Measurements from ENCODE around the gene TBX19. TPM values are rescaled to one million over a fixed set of nuclear protein-coding genes. Genes with fewer than 3 reads are reported as not detected.

Gene TBX19
- total RNA-seq, 1 donor from 2014 or later = 1.3 TPM

- no peak overlapping the region for H3K4me3 ChIP-seq (ENCODE audit: low read depth, low read length)
- no peak for TF ChIP-seq CTCF (conservative IDR thresholded peaks at IDR 0.05; ENCODE audit: low read depth, low read length)
- DNase-seq (ENCODE audit: low read depth) = no peak
Measured at GRCh38 chr1:168273575-168273974, 7.1 kb upstream of the TBX19 start.

GRCh38 chr1:168279253-168279652 lies 1.4 kb upstream of the TBX19 start:
- no peak for DNase-seq (ENCODE audit: low read depth)
- no peak overlapping the region for H3K4me3 ChIP-seq (ENCODE audit: low read depth, low read length)
- no peak for TF ChIP-seq CTCF (conservative IDR thresholded peaks at IDR 0.05; ENCODE audit: low read depth, low read length)

GRCh38 chr1:168281603-168282325 lies 1.1 kb downstream of the TBX19 start:
- H3K4me3 ChIP-seq (ENCODE audit: low read depth, low read length) = no peak overlapping the region
- no peak for DNase-seq (ENCODE audit: low read depth)
- TF ChIP-seq CTCF (conservative IDR thresholded peaks at IDR 0.05; ENCODE audit: low read depth, low read length) = no peak

- no peak for DNase-seq (ENCODE audit: low read depth)
- no peak for TF ChIP-seq CTCF (conservative IDR thresholded peaks at IDR 0.05; ENCODE audit: low read depth, low read length)
Measured at GRCh38 chr1:168285521-168285790, 4.8 kb downstream of the TBX19 start.

GRCh38 chr1:168285971-168286927 lies 5.6 kb downstream of the TBX19 start:
- no peak for TF ChIP-seq CTCF (conservative IDR thresholded peaks at IDR 0.05; ENCODE audit: low read depth, low read length)
- no peak for DNase-seq (ENCODE audit: low read depth)
- H3K4me3 ChIP-seq (ENCODE audit: low read depth, low read length) = no peak overlapping the region

More at GRCh38 chr1:168285521-168285790, 4.8 kb downstream of the TBX19 start:
- H3K4me3 ChIP-seq (ENCODE audit: low read depth, low read length) = no peak overlapping the region

- no peak for TF ChIP-seq CTCF (conservative IDR thresholded peaks at IDR 0.05; ENCODE audit: low read depth, low read length)
- no peak for DNase-seq (ENCODE audit: low read depth)
- H3K4me3 ChIP-seq (ENCODE audit: low read depth, low read length) = no peak overlapping the region
Measured at GRCh38 chr1:168287237-168287664, 6.6 kb downstream of the TBX19 start.

Measured in epithelial cell of proximal tubule (primary cell).